Astrocyte (in vitro differentiated cells and primary cell): ENCODE data around the gene POTEI.
"Not testable (repeated sequence)": the region's sequence is repeated elsewhere in the genome, so short reads cannot be mapped to it uniquely, and the experiment has no call there.

Experiments
- CTCF ChIP-seq: IDR thresholded peaks from 2 replicates; pipeline ENCODE4 v1.5.1; 2011; ENCODE audit warnings: low read depth, mild to moderate bottlenecking, inconsistent platforms, low read length, moderate library complexity; ENCODE audit not compliant: insufficient read depth
- EZH2 ChIP-seq: IDR thresholded peaks from 2 replicates; pipeline ENCODE4 v1.6.1; 2012; ENCODE audit warnings: mild to moderate bottlenecking, low read length, inconsistent platforms; ENCODE audit not compliant: insufficient read depth

DNA sequence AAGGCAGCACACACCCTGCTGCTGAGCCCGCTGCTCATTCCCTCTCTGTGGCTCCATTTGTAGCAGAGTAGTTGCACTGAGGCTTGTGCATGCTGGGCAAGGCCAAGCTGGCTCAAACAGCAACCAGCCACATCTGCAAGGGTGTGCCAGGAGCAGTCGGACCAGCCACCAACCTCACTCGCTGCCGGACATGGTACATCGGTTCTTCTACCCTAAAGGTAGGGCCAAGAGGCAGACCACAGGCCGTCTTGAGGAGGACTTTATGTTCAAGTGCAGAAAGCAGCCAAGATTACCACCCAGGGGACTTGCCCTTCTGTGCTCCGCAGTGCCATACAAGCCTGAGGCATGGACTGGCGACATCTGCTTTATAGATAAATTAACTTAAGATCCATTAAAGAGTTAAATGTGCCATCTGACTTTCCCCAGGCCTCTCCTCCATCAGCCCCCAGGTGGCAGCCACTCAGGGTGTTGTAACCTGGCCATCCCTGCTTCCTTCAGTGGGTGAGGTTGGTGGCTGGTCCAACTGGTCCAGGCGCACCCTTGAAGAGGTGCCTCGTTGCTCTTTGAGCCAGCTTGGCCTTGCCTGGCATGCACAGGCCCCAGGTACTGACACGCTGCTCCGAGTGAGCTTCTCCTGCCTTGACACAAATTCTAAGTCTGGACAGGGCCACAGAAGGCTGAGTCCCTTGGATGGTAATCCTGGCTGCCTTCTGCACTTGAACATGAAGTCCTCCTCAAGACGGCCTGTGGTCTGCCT is 55.0 kb downstream of the POTEI start:
- TF ChIP-seq CTCF, EZH2: not testable (repeated sequence)
